ENCODE data around the gene ALKBH3.

- TF ChIP-seq EZH2 (IDR thresholded peaks at IDR 0.05; ENCODE audit: borderline replicate concordance, low read depth, low read length, severe bottlenecking) (no peak), CTCF (IDR thresholded peaks at IDR 0.05; ENCODE audit: borderline replicate concordance, extremely low read depth, low read length, poor library complexity, severe bottlenecking) (no peak)
Measured at GRCh38 chr11:43903969-43904368, 23.3 kb downstream of the ALKBH3 start.

All from DND-41 (cell line).